K562 (cell line): ENCODE results near the gene DHDH. TPM values are rescaled to one million over a fixed set of nuclear protein-coding genes. Genes with fewer than 3 reads are reported as not detected.
A peak's percentile ranks its signal among the peaks of the same experiment; 100 is the strongest.

Experiments
- CTBP1 ChIP-seq: fragments of 450-650 bp; IDR thresholded peaks from 2 replicates; pipeline ENCODE4 v1.6.1; 2016; ENCODE audit warnings: borderline replicate concordance
- RB1 ChIP-seq: fragments of 450-650 bp; IDR thresholded peaks from 2 replicates; pipeline ENCODE4 v1.6.1; 2017; ENCODE audit warnings: low read depth, mild to moderate bottlenecking
- TAF1 ChIP-seq: IDR thresholded peaks from 2 replicates; pipeline ENCODE4 v1.6.1; 2011; ENCODE audit warnings: mild to moderate bottlenecking, low read length, moderate library complexity; ENCODE audit not compliant: insufficient read depth, control insufficient read depth, severe bottlenecking; ENCODE audit errors: extremely low read depth
- ZNF431 ChIP-seq: sonication (generic); formaldehyde crosslinking; IDR thresholded peaks from 2 replicates; pipeline ENCODE4 v1.8.0; 2022; ENCODE audit warnings: mild to moderate bottlenecking, missing genetic modification reagents
- ZNF445 ChIP-seq: fragments of 250-450 bp; sonication (Bioruptor Pico); IDR thresholded peaks from 2 replicates; pipeline ENCODE4 v1.4.0; 2020; ENCODE audit warnings: low read depth, mild to moderate bottlenecking, moderate library complexity
- ZNF589 ChIP-seq: fragments of 200-800 bp; sonication (Bioruptor generic); IDR thresholded peaks from 2 replicates; pipeline ENCODE4 v1.6.1; 2016; ENCODE audit warnings: low read depth, missing genetic modification characterization, missing compliant biosample characterization
- ZNF780A ChIP-seq: fragments of 250-450 bp; sonication (Bioruptor Pico); IDR thresholded peaks from 2 replicates; pipeline ENCODE4 v1.5.0; 2021; ENCODE audit warnings: mild to moderate bottlenecking
- polyA plus RNA-seq, 8 experiments: library from polyadenylated mRNA; depleted of rRNA in 4 of 8; stranded (reverse) in 5 of 8; unstranded in 3 of 8; fragments of >200 nt; fragmentation: Nextera tagmentation in 2 of 8; fragmentation: Illumina TruSeq in 1 of 8; extraction: Ambion mirVana in 2 of 8; extraction: Trizol in 1 of 8; gene quantifications; 2 replicates each; pipeline versions ENCODE4 v1.2.1 to v1.2.3, GENCODE V29; 2011 to 2014; ENCODE audit warnings: inconsistent platforms in 1 of 8, missing spikeins in 1 of 8
- total RNA-seq, 7 experiments: library from RNA; depleted of rRNA in 6 of 7; stranded (reverse); fragments of >200 nt in 6 of 7; fragmentation: Illumina TruSeq in 2 of 7; extraction: Trizol in 2 of 7; gene quantifications; 2 replicates each; pipeline versions ENCODE4 v1.2.1 to v1.2.3, GENCODE V29; 2011 to 2021; ENCODE audit warnings: low replicate concordance in 1 of 7
- TF ChIP-seq, protein P1 (sequence below), 2 experiments: fragments of 450-650 bp in 1 of 2; sonication (generic) in 1 of 2; formaldehyde crosslinking in 1 of 2; IDR thresholded peaks; 2 replicates each; pipeline versions ENCODE4 v1.7.1 to v1.9.0; 2016 to 2022; ENCODE audit warnings: inconsistent platforms in 1 of 2, mild to moderate bottlenecking in 1 of 2, missing genetic modification reagents in 1 of 2
- TF ChIP-seq, protein P2 (sequence below), 3 experiments: fragments of 200-800 bp in 1 of 3; sonication (Bioruptor generic) in 1 of 3; sonication (generic) in 1 of 3; formaldehyde crosslinking in 1 of 3; IDR thresholded peaks; 2 replicates each; pipeline versions ENCODE4 v1.6.1 to v1.8.0; 2016 to 2022; ENCODE audit warnings: mild to moderate bottlenecking in 2 of 3, missing compliant biosample characterization in 2 of 3, missing genetic modification characterization in 2 of 3, missing genetic modification reagents in 1 of 3
- TF ChIP-seq, protein P3 (sequence below): fragments of 450-650 bp; formaldehyde crosslinking; IDR thresholded peaks from 2 replicates; pipeline ENCODE4 v1.4.0; 2022; ENCODE audit warnings: missing genetic modification characterization
- TF ChIP-seq, protein P4 (sequence below): fragments of 250-450 bp; sonication (Bioruptor Pico); IDR thresholded peaks from 2 replicates; pipeline ENCODE4 v1.5.0; 2022; ENCODE audit warnings: mild to moderate bottlenecking

DHDH gene
- total and polyA plus RNA-seq, 9 of the 15 experiments (the other 6 are each of a cell fraction or from before 2014, with no cell fraction given) = 0.37 to 1.9 (median 0.87) TPM

DNA sequence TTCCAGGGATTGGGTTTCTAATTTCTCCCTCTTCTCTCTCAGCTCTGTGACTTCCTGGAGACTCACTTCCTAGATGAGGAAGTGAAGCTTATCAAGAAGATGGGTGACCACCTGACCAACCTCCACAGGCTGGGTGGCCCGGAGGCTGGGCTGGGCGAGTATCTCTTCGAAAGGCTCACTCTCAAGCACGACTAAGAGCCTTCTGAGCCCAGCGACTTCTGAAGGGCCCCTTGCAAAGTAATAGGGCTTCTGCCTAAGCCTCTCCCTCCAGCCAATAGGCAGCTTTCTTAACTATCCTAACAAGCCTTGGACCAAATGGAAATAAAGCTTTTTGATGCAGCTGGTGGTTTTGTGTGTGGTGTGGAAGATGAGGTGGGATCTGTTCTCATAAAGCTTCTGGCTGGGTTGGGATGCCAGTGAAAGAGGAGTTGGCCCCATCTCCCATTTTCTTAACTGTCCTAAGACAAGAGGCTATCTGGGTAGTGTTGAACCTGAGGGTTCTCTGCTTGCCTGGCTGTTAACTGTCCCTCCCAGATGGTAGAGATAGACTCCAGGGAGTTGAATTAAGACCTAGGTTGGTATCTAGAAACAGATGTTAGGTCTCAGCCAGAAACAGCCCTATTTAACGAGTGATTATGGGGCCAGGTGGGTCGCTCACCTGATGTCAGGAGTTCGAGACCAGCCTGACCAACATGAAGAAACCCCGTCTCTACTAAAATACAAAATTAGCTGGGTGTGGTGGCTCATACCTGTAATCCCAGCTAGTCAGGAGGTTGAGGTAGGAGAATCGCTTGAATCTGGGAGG, 33.2 kb downstream of the DHDH start (continued):
- TF ChIP-seq, protein P1, sequence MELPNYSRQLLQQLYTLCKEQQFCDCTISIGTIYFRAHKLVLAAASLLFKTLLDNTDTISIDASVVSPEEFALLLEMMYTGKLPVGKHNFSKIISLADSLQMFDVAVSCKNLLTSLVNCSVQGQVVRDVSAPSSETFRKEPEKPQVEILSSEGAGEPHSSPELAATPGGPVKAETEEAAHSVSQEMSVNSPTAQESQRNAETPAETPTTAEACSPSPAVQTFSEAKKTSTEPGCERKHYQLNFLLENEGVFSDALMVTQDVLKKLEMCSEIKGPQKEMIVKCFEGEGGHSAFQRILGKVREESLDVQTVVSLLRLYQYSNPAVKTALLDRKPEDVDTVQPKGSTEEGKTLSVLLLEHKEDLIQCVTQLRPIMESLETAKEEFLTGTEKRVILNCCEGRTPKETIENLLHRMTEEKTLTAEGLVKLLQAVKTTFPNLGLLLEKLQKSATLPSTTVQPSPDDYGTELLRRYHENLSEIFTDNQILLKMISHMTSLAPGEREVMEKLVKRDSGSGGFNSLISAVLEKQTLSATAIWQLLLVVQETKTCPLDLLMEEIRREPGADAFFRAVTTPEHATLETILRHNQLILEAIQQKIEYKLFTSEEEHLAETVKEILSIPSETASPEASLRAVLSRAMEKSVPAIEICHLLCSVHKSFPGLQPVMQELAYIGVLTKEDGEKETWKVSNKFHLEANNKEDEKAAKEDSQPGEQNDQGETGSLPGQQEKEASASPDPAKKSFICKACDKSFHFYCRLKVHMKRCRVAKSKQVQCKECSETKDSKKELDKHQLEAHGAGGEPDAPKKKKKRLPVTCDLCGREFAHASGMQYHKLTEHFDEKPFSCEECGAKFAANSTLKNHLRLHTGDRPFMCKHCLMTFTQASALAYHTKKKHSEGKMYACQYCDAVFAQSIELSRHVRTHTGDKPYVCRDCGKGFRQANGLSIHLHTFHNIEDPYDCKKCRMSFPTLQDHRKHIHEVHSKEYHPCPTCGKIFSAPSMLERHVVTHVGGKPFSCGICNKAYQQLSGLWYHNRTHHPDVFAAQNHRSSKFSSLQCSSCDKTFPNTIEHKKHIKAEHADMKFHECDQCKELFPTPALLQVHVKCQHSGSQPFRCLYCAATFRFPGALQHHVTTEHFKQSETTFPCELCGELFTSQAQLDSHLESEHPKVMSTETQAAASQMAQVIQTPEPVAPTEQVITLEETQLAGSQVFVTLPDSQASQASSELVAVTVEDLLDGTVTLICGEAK (IDR thresholded peaks at IDR 0.05) = no peak
- TF ChIP-seq, protein P1 (CRISPR knock-in tag; IDR thresholded peaks at IDR 0.05) = no peak
- TF ChIP-seq, protein P2, sequence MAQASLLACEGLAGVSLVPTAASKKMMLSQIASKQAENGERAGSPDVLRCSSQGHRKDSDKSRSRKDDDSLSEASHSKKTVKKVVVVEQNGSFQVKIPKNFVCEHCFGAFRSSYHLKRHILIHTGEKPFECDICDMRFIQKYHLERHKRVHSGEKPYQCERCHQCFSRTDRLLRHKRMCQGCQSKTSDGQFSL (CRISPR knock-in tag; IDR thresholded peaks at IDR 0.05) = no peak
- TF ChIP-seq, protein P2 (tag; IDR thresholded peaks at IDR 0.05) = no peak
- TF ChIP-seq, protein P3, sequence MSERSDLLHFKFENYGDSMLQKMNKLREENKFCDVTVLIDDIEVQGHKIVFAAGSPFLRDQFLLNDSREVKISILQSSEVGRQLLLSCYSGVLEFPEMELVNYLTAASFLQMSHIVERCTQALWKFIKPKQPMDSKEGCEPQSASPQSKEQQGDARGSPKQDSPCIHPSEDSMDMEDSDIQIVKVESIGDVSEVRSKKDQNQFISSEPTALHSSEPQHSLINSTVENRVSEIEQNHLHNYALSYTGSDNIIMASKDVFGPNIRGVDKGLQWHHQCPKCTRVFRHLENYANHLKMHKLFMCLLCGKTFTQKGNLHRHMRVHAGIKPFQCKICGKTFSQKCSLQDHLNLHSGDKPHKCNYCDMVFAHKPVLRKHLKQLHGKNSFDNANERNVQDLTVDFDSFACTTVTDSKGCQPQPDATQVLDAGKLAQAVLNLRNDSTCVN (CRISPR knock-in tag) = no peak
- TF ChIP-seq CTBP1 = peak; percentile 33; the same call in 1 of the 2 replicates
- peak; percentile 48; the same call in 1 of the 2 replicates for TF ChIP-seq RB1
- 0 out of 2 replicates have a peak, but pooled peaks have one; percentile 47 for TF ChIP-seq ZNF780A (CRISPR knock-in tag)
- TF ChIP-seq, protein P4, sequence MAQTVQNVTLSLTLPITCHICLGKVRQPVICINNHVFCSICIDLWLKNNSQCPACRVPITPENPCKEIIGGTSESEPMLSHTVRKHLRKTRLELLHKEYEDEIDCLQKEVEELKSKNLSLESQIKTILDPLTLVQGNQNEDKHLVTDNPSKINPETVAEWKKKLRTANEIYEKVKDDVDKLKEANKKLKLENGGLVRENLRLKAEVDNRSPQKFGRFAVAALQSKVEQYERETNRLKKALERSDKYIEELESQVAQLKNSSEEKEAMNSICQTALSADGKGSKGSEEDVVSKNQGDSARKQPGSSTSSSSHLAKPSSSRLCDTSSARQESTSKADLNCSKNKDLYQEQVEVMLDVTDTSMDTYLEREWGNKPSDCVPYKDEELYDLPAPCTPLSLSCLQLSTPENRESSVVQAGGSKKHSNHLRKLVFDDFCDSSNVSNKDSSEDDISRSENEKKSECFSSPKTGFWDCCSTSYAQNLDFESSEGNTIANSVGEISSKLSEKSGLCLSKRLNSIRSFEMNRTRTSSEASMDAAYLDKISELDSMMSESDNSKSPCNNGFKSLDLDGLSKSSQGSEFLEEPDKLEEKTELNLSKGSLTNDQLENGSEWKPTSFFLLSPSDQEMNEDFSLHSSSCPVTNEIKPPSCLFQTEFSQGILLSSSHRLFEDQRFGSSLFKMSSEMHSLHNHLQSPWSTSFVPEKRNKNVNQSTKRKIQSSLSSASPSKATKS = peak; percentile 9; the same call in 1 of the 2 replicates
- TF ChIP-seq ZNF589 (CRISPR knock-in tag) = no peak
- peak; percentile 6 for TF ChIP-seq TAF1
- TF ChIP-seq ZNF445 (CRISPR knock-in tag) = no peak
- TF ChIP-seq ZNF431 (CRISPR knock-in tag) = no peak
